ENCODE data around the gene FRMPD1. TPM values are rescaled to one million over a fixed set of nuclear protein-coding genes. Genes with fewer than 3 reads are reported as not detected.

Gene FRMPD1
- total RNA-seq, 1 experiment from 2014 or later: 0.26 TPM

DNA sequence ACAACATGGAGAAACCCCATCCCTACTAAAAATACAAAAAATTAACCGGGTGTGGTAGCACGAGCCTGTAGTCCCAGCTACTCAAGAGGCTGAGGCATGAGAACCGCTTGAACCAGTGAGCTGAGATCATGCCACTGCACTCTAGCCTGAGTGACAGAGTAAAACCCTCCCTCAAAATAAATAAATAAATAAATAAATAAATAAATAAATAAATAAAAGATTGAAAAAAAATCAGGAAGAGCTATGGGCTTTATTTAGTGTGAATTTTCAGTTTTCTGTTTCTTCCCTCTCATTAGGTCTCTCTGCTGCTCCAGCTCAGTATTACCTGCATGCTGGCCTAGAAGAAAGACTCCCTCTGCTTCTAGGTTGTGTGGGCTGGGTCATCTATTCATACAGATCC lies 55.0 kb downstream of the FRMPD1 start:
- H3K9me3 Mint-ChIP-seq: no peaks in the 10 kb centered on the region
- H3K36me3 Mint-ChIP-seq: no peaks in the 10 kb centered on the region
- no peak overlapping the region for H3K27ac Mint-ChIP-seq
- POLR2A ChIA-PET: no interaction called here
- TF ChIP-seq NR1H2 (CRISPR knock-in tag; IDR thresholded peaks at IDR 0.05) (no peak), ZBTB21 (CRISPR knock-in tag; IDR thresholded peaks at IDR 0.05; ENCODE audit: borderline replicate concordance) (no peak), SMAD3 (CRISPR knock-in tag; IDR thresholded peaks at IDR 0.05; ENCODE audit: borderline replicate concordance) (no peak)
- TF ChIP-seq, protein P1, sequence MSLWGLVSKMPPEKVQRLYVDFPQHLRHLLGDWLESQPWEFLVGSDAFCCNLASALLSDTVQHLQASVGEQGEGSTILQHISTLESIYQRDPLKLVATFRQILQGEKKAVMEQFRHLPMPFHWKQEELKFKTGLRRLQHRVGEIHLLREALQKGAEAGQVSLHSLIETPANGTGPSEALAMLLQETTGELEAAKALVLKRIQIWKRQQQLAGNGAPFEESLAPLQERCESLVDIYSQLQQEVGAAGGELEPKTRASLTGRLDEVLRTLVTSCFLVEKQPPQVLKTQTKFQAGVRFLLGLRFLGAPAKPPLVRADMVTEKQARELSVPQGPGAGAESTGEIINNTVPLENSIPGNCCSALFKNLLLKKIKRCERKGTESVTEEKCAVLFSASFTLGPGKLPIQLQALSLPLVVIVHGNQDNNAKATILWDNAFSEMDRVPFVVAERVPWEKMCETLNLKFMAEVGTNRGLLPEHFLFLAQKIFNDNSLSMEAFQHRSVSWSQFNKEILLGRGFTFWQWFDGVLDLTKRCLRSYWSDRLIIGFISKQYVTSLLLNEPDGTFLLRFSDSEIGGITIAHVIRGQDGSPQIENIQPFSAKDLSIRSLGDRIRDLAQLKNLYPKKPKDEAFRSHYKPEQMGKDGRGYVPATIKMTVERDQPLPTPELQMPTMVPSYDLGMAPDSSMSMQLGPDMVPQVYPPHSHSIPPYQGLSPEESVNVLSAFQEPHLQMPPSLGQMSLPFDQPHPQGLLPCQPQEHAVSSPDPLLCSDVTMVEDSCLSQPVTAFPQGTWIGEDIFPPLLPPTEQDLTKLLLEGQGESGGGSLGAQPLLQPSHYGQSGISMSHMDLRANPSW (CRISPR knock-in tag; conservative IDR thresholded peaks at IDR 0.05; ENCODE audit: low read depth): no peak
- TF ChIP-seq, protein P2, sequence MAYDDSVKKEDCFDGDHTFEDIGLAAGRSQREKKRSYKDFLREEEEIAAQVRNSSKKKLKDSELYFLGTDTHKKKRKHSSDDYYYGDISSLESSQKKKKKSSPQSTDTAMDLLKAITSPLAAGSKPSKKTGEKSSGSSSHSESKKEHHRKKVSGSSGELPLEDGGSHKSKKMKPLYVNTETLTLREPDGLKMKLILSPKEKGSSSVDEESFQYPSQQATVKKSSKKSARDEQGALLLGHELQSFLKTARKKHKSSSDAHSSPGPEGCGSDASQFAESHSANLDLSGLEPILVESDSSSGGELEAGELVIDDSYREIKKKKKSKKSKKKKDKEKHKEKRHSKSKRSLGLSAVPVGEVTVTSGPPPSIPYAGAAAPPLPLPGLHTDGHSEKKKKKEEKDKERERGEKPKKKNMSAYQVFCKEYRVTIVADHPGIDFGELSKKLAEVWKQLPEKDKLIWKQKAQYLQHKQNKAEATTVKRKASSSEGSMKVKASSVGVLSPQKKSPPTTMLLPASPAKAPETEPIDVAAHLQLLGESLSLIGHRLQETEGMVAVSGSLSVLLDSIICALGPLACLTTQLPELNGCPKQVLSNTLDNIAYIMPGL (CRISPR knock-in tag; IDR thresholded peaks at IDR 0.05): no peak
- H3K4me3 Mint-ChIP-seq: no peak overlapping the region
- H3K4me1 Mint-ChIP-seq: no peaks in the 10 kb centered on the region
- CTCF ChIA-PET: no interaction called here
- DNase-seq (ENCODE audit: low spot score) (no peak), ATAC-seq (no peak)
- peaks cover 10% of the 10 kb centered on the region for H3K27me3 Mint-ChIP-seq (ENCODE audit: low read depth)

DNA sequence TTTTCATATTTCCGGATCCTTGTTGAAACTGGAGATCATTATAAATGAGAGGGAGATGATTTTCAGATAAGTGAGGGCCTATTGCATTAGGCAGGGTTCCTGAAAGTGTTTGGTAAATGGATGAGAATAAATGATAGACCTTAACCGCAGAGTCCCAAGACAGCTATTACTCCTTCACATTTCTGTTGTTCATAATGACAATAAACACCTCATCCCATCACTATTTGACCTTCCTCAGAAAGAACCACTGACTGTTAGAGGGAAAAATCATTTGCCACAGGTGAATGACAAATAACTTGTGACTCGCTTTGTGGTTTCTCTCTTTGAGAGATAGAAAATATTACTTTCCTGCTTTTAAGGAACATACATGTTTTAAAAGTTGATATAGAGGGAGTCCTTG lies 55.5 kb downstream of the FRMPD1 start:
- TF ChIP-seq, protein P3, sequence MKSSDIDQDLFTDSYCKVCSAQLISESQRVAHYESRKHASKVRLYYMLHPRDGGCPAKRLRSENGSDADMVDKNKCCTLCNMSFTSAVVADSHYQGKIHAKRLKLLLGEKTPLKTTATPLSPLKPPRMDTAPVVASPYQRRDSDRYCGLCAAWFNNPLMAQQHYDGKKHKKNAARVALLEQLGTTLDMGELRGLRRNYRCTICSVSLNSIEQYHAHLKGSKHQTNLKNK (CRISPR knock-in tag; IDR thresholded peaks at IDR 0.05): no peak
- no peak for TF ChIP-seq OVOL2 (CRISPR knock-in tag; IDR thresholded peaks at IDR 0.05; ENCODE audit: borderline replicate concordance)
- TF ChIP-seq, protein P4, sequence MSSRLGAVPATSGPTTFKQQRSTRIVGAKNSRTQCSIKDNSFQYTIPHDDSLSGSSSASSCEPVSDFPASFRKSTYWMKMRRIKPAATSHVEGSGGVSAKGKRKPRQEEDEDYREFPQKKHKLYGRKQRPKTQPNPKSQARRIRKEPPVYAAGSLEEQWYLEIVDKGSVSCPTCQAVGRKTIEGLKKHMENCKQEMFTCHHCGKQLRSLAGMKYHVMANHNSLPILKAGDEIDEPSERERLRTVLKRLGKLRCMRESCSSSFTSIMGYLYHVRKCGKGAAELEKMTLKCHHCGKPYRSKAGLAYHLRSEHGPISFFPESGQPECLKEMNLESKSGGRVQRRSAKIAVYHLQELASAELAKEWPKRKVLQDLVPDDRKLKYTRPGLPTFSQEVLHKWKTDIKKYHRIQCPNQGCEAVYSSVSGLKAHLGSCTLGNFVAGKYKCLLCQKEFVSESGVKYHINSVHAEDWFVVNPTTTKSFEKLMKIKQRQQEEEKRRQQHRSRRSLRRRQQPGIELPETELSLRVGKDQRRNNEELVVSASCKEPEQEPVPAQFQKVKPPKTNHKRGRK (CRISPR knock-in tag; IDR thresholded peaks at IDR 0.05; ENCODE audit: borderline replicate concordance): no peak
- no peak for TF ChIP-seq SP1 (CRISPR knock-in tag; conservative IDR thresholded peaks at IDR 0.05)
- no peak for TF ChIP-seq HMGA2 (CRISPR knock-in tag; IDR thresholded peaks at IDR 0.05)
- no peak for TF ChIP-seq RORB (CRISPR knock-in tag; IDR thresholded peaks at IDR 0.05)
- no peak for TF ChIP-seq EMX1 (CRISPR knock-in tag; IDR thresholded peaks at IDR 0.05)
- TF ChIP-seq CREM (CRISPR knock-in tag; IDR thresholded peaks at IDR 0.05): no peak
- TF ChIP-seq, protein P5, sequence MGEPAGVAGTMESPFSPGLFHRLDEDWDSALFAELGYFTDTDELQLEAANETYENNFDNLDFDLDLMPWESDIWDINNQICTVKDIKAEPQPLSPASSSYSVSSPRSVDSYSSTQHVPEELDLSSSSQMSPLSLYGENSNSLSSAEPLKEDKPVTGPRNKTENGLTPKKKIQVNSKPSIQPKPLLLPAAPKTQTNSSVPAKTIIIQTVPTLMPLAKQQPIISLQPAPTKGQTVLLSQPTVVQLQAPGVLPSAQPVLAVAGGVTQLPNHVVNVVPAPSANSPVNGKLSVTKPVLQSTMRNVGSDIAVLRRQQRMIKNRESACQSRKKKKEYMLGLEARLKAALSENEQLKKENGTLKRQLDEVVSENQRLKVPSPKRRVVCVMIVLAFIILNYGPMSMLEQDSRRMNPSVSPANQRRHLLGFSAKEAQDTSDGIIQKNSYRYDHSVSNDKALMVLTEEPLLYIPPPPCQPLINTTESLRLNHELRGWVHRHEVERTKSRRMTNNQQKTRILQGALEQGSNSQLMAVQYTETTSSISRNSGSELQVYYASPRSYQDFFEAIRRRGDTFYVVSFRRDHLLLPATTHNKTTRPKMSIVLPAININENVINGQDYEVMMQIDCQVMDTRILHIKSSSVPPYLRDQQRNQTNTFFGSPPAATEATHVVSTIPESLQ (CRISPR knock-in tag; IDR thresholded peaks at IDR 0.05): no peak
- TF ChIP-seq NR3C1 (CRISPR knock-in tag; conservative IDR thresholded peaks at IDR 0.05; ENCODE audit: low read depth): no peak
- no peak for TF ChIP-seq ZNF121 (CRISPR knock-in tag; IDR thresholded peaks at IDR 0.05)
- TF ChIP-seq TP53 (CRISPR knock-in tag; IDR thresholded peaks at IDR 0.05): no peak
- no peak for TF ChIP-seq TEAD1 (CRISPR knock-in tag; IDR thresholded peaks at IDR 0.05)
- no peak for TF ChIP-seq SMAD4 (CRISPR knock-in tag; IDR thresholded peaks at IDR 0.05)
- TF ChIP-seq, protein P6, sequence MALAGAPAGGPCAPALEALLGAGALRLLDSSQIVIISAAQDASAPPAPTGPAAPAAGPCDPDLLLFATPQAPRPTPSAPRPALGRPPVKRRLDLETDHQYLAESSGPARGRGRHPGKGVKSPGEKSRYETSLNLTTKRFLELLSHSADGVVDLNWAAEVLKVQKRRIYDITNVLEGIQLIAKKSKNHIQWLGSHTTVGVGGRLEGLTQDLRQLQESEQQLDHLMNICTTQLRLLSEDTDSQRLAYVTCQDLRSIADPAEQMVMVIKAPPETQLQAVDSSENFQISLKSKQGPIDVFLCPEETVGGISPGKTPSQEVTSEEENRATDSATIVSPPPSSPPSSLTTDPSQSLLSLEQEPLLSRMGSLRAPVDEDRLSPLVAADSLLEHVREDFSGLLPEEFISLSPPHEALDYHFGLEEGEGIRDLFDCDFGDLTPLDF (CRISPR knock-in tag; IDR thresholded peaks at IDR 0.05): no peak
- no peak for TF ChIP-seq ZNF219 (CRISPR knock-in tag; IDR thresholded peaks at IDR 0.05; ENCODE audit: borderline replicate concordance)
- TF ChIP-seq ZNF671 (CRISPR knock-in tag; IDR thresholded peaks at IDR 0.05): no peak
- TF ChIP-seq, protein P7, sequence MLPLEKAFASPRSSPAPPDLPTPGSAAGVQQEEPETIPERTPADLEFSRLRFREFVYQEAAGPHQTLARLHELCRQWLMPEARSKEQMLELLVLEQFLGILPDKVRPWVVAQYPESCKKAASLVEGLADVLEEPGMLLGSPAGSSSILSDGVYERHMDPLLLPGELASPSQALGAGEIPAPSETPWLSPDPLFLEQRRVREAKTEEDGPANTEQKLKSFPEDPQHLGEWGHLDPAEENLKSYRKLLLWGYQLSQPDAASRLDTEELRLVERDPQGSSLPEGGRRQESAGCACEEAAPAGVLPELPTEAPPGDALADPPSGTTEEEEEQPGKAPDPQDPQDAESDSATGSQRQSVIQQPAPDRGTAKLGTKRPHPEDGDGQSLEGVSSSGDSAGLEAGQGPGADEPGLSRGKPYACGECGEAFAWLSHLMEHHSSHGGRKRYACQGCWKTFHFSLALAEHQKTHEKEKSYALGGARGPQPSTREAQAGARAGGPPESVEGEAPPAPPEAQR (CRISPR knock-in tag; IDR thresholded peaks at IDR 0.05): no peak
- H3K27me3 Mint-ChIP-seq (ENCODE audit: low read depth): peaks cover 10% of the 10 kb centered on the region
- no peaks in the 10 kb centered on the region for H3K36me3 Mint-ChIP-seq
- H3K4me1 Mint-ChIP-seq: no peaks in the 10 kb centered on the region
- H3K9me3 Mint-ChIP-seq: no peaks in the 10 kb centered on the region
- ATAC-seq: no peak
- CTCF ChIA-PET: no interaction called here
- H3K4me3 Mint-ChIP-seq: no peak overlapping the region
- POLR2A ChIA-PET: no interaction called here
- no peak for DNase-seq (ENCODE audit: low spot score)
- H3K27ac Mint-ChIP-seq: no peak overlapping the region
